PC-9 (cell line): ENCODE measurements around the gene KLK4.

ENCODE experiments used
- EZH2 ChIP-seq: fragments of 200-600 bp; sonication (generic); IDR thresholded peaks from 2 replicates; pipeline ENCODE4 v1.8.0; 2017; ENCODE audit warnings: antibody characterized with exemption, low read depth
- TF ChIP-seq, protein P1 (sequence below): fragments of 200-600 bp; sonication (generic); conservative IDR thresholded peaks from 2 replicates; pipeline ENCODE4 v1.6.1; 2017; ENCODE audit warnings: mixed run types, antibody characterized with exemption, mild to moderate bottlenecking, moderate library complexity

DNA sequence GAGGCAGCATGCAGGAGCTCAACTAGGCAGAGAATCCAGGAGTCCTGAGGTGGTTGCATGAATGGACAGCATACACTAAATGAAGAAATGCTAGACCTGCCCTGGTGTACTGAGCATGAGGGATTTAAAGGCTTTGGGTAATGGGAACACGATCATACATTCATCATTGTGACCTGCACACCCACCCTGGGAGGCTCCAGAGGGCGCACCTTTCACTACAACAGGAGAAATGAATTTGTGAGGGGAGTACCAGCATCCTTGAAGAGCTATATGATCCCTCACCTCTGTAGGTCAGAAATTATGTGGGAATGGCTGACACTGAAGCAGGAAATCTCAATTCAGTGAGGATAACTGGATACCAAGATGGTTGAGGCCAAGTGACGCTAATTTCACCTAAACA, 29.0 kb downstream of the KLK4 start:
- TF ChIP-seq, protein P1, sequence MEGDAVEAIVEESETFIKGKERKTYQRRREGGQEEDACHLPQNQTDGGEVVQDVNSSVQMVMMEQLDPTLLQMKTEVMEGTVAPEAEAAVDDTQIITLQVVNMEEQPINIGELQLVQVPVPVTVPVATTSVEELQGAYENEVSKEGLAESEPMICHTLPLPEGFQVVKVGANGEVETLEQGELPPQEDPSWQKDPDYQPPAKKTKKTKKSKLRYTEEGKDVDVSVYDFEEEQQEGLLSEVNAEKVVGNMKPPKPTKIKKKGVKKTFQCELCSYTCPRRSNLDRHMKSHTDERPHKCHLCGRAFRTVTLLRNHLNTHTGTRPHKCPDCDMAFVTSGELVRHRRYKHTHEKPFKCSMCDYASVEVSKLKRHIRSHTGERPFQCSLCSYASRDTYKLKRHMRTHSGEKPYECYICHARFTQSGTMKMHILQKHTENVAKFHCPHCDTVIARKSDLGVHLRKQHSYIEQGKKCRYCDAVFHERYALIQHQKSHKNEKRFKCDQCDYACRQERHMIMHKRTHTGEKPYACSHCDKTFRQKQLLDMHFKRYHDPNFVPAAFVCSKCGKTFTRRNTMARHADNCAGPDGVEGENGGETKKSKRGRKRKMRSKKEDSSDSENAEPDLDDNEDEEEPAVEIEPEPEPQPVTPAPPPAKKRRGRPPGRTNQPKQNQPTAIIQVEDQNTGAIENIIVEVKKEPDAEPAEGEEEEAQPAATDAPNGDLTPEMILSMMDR: no peak
- TF ChIP-seq EZH2: no peak
